Upper lobe of right lung (tissue), 1 donor: ENCODE data around the gene PSMD11. TPM values are rescaled to one million over a fixed set of nuclear protein-coding genes. Genes with fewer than 3 reads are reported as not detected.
"Not testable (repeated sequence)": the region's sequence is repeated elsewhere in the genome, so short reads cannot be mapped to it uniquely, and the experiment has no call there.

ENCODE experiments used
- ATAC-seq: fragments of 200-7000 bp; cut with Tn5 transposase; one replicate; pipeline ENCODE4 v1.9.1; 2020; ENCODE audit warnings: mild to moderate bottlenecking, moderate library complexity
- DNase-seq: peaks from one replicate; pipeline ENCODE4 v3.0.0-alpha.2; 2020
- H3K27ac ChIP-seq: fragments of 200-600 bp; one replicate; pipeline ENCODE4 v1.8.0; 2022
- H3K27me3 ChIP-seq: fragments of 200-600 bp; one replicate; pipeline ENCODE4 v1.8.0; 2022; ENCODE audit warnings: mild to moderate bottlenecking
- H3K36me3 ChIP-seq: fragments of 200-600 bp; one replicate; pipeline ENCODE4 v1.8.0; 2022
- H3K4me1 ChIP-seq: fragments of 200-600 bp; one replicate; pipeline ENCODE4 v1.8.0; 2022
- H3K4me3 ChIP-seq: fragments of 200-600 bp; one replicate; pipeline ENCODE4 v1.8.0; 2022; ENCODE audit warnings: mild to moderate bottlenecking
- H3K9me3 ChIP-seq: fragments of 200-600 bp; one replicate; pipeline ENCODE4 v1.8.0; 2022
- intact Hi-C: fragments of 100-400 bp; cut with DNase I; formaldehyde crosslinking; loops from one replicate; pipeline ENCODE4 v1.11.0; 2022
- total RNA-seq: library from RNA; stranded (reverse); fragmentation: NEBNext Ultra II Directional; extraction: Animal tissue kit (Norgen Biotek cat#: 25700); gene quantifications from one replicate; pipeline ENCODE4 v1.2.1, GENCODE V29; 2021
- TF ChIP-seq, protein P1 (sequence below): fragments of 200-600 bp; IDR thresholded peaks from one replicate; pipeline ENCODE4 v1.8.0; 2022; ENCODE audit warnings: antibody characterized with exemption
- donor health status: DM: no; HTN: yes; CAD: no; lungs with severe emphysema.

The PSMD11 gene
- total RNA-seq, 1 donor from 2014 or later, result 62.8 TPM

- TF ChIP-seq, protein P1, sequence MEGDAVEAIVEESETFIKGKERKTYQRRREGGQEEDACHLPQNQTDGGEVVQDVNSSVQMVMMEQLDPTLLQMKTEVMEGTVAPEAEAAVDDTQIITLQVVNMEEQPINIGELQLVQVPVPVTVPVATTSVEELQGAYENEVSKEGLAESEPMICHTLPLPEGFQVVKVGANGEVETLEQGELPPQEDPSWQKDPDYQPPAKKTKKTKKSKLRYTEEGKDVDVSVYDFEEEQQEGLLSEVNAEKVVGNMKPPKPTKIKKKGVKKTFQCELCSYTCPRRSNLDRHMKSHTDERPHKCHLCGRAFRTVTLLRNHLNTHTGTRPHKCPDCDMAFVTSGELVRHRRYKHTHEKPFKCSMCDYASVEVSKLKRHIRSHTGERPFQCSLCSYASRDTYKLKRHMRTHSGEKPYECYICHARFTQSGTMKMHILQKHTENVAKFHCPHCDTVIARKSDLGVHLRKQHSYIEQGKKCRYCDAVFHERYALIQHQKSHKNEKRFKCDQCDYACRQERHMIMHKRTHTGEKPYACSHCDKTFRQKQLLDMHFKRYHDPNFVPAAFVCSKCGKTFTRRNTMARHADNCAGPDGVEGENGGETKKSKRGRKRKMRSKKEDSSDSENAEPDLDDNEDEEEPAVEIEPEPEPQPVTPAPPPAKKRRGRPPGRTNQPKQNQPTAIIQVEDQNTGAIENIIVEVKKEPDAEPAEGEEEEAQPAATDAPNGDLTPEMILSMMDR, result no peak
- H3K4me3 ChIP-seq, result no peak overlapping the region
- no peak overlapping the region for H3K27ac ChIP-seq
- no peaks in the 10 kb centered on the region for H3K9me3 ChIP-seq
- no peaks in the 10 kb centered on the region for H3K27me3 ChIP-seq
- DNase-seq (no peak), ATAC-seq (no peak)
- H3K36me3 ChIP-seq, result no peaks in the 10 kb centered on the region
- peaks cover 18% of the 10 kb centered on the region for H3K4me1 ChIP-seq
- intact Hi-C loops, result no loop called here
Measured at GRCh38 chr17:32520737-32521404, 76.6 kb downstream of the PSMD11 start.

- Histone ChIP-seq H3K4me3 (no peak overlapping the region), H3K9me3 (no peaks in the 10 kb centered on the region), H3K27me3 (no peaks in the 10 kb centered on the region), H3K27ac (no peak overlapping the region), H3K36me3 (no peaks in the 10 kb centered on the region), H3K4me1 (peaks cover 18% of the 10 kb centered on the region)
- no peak for DNase-seq
- TF ChIP-seq, protein P1, result no peak
- intact Hi-C loops, result no loop called here
- no peak for ATAC-seq
Measured at GRCh38 chr17:32523017-32523680, 78.8 kb downstream of the PSMD11 start.

- Histone ChIP-seq H3K4me3 (no peak overlapping the region), H3K36me3 (no peaks in the 10 kb centered on the region), H3K27me3 (no peaks in the 10 kb centered on the region), H3K4me1 (peaks cover 14% of the 10 kb centered on the region), H3K9me3 (no peaks in the 10 kb centered on the region), H3K27ac (no peak overlapping the region)
- DNase-seq (no peak), ATAC-seq (no peak)
- TF ChIP-seq, protein P1, result no peak
- intact Hi-C loops, result no loop called here
Measured at GRCh38 chr17:32523827-32524552, 79.7 kb downstream of the PSMD11 start.

DNA sequence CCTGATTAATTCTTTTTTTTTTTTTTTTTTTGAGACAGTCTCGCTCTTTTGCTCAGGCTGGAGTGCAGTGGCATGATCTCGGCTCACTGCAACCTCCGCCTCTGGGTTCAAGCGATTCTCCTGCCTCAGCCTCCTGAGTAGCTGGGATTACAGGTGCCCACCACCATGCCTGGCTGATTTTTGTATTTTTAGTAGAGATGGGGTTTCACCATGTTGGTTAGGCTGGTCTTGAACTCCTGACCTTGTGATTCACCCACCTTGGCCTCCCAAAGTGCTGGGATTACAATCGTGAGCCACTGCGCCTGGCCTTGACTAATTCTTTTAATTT, 80.2 kb downstream of the PSMD11 start:
- H3K27ac ChIP-seq, H3K9me3 ChIP-seq, H3K4me3 ChIP-seq, DNase-seq, H3K27me3 ChIP-seq, intact Hi-C loops, H3K36me3 ChIP-seq, ATAC-seq: not testable (repeated sequence)
- peaks cover 12% of the 10 kb centered on the region for H3K4me1 ChIP-seq

DNA sequence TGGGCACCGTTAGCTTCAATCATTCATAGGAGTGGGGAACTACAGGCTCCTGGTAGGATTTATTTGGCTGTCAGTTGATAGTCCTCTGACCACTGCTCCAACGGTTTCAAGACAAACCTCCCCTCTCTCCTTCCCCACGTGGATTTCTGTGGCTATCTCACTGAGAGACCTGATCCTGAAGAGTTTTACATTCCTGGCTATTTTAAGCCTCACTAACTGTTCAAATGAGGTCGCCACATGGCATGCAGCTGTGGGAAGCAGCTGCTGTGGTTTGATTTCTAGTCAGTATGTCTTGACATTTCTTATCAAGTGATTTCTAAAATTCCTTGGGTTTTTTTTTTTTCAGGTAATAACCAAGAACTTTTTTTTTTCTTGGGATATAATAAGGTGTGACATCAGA, 80.8 kb downstream of the PSMD11 start:
- Histone ChIP-seq H3K9me3 (no peaks in the 10 kb centered on the region), H3K4me3 (no peak overlapping the region), H3K27me3 (no peaks in the 10 kb centered on the region), H3K4me1 (peaks cover 7% of the 10 kb centered on the region), H3K36me3 (no peaks in the 10 kb centered on the region), H3K27ac (no peak overlapping the region)
- DNase-seq, result no peak
- no peak for ATAC-seq
- intact Hi-C loops, result no loop called here
- TF ChIP-seq, protein P1, result no peak

DNA sequence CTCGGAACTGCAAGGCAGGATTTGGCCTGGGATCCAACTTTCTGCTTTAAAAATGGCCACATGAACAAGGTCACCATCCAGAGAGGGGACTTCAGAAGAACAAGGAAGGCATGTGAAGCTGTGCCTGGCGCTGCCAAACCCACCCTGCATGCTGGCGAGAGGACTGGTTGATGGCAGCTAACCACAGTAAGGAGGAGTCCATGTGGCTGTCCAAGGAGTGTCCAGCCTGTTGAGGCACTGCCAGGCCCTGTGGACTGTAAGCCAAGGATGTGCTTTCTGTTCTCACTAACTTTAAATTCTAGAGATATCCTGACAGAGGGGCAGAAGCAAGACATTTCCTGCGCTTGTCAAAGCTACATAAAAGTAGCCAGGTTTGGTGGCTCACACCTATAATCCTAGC, 82.8 kb downstream of the PSMD11 start:
- no peaks in the 10 kb centered on the region for H3K27me3 ChIP-seq
- no peak for DNase-seq
- H3K9me3 ChIP-seq, result no peaks in the 10 kb centered on the region
- no peaks in the 10 kb centered on the region for H3K36me3 ChIP-seq
- ATAC-seq, result no peak
- TF ChIP-seq, protein P1, result no peak
- no peak overlapping the region for H3K27ac ChIP-seq
- no peaks in the 10 kb centered on the region for H3K4me1 ChIP-seq
- no peak overlapping the region for H3K4me3 ChIP-seq
- intact Hi-C loops, result no loop called here
